ENCODE data around the gene PRAMEF12.

PRAMEF12 gene

DNA sequence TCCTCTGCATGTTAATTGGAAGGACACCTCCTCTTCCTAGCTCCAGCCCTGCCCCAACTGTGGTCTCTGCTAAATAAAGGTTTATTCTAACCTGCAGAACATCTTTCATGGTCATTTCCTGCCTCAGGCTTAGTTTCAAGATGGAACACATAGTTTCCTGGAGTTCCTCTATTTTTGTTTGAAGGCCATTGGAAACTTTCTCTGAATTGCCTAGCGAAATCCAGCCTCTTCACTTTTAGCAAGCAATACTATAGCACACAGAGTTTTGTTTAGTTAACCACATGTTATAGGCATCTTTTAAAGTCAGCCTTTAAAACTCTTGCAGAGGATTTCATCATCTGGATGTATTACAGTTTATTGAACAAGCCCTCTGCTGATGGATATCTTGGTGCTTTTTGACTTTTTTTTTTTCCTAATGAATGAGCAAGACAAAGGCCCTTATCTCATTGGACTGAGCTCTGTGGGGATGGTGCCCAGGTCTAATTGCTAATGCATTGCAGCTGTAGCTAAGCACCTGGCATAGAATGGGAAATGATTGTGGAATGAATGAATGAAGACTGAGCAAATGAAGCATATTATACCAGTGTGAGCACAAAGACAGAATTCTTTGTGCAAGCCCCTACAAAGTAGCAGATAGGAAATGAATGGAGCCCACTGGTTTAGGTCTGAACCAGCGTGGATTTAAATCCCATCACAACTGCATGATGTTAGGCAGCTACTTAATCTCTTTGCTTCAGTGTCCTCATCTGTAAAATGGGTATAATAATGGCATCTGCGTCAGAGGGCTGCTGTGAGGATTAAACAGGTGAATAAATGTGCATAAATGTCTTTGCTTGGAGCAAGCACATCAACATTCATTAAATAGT lies 28.2 kb upstream of the PRAMEF12 start:
- no peak for DNase-seq (ENCODE audit: low read depth)
- H3K4me3 ChIP-seq (ENCODE audit: low read length), result no peak overlapping the region

GRCh38 chr1:12745992-12746323 lies 27.6 kb upstream of the PRAMEF12 start, which contains the start of gene CFAP107:
CFAP107 (plus strand) TSS chr1:12746200; CDS start chr1:12746431, 231 bp downstream.
- TF ChIP-seq CTCF (IDR thresholded peaks at IDR 0.05; ENCODE audit: insufficient read depth, low read depth, low read length, missing control alignments), result no peak
- no peak for DNase-seq (ENCODE audit: low read depth)
- no peak within 1 kb of the TSS for H3K4me3 ChIP-seq (ENCODE audit: low read length)

More for the DNA sequence above, 28.2 kb upstream of the PRAMEF12 start:
- no peak for TF ChIP-seq CTCF (IDR thresholded peaks at IDR 0.05; ENCODE audit: insufficient read depth, low read depth, low read length, missing control alignments)

GRCh38 chr1:12748778-12749355 lies 24.7 kb upstream of the PRAMEF12 start:
- DNase-seq (ENCODE audit: low read depth), result no peak
- TF ChIP-seq CTCF (IDR thresholded peaks at IDR 0.05; ENCODE audit: insufficient read depth, low read depth, low read length, missing control alignments), result no peak
- no peak overlapping the region for H3K4me3 ChIP-seq (ENCODE audit: low read length)

GRCh38 chr1:12754738-12755137 lies 18.8 kb upstream of the PRAMEF12 start:
- DNase-seq (ENCODE audit: low read depth), result no peak
- H3K4me3 ChIP-seq (ENCODE audit: low read length), result no peak overlapping the region
- TF ChIP-seq CTCF (IDR thresholded peaks at IDR 0.05; ENCODE audit: insufficient read depth, low read depth, low read length, missing control alignments), result no peak

DNA sequence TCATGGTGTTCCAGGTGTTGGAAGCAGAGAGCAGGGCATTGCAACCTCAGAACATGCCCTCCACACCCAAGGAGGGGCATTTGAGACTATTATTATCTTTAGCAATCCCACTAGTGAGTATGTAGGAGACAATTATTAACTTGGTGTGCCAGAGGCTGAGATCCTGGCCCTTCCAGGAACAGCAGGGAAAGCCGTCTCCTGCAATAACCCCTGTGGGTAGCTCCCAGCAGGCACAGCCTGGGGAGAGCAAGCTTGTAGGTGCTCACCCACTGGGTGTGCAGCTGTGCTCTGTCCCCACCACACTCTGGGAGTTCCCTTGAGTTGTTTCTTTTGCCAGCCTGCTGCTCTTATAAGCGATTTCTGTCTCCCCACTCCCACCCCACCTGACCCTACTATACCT lies 17.3 kb upstream of the PRAMEF12 start:
- no peak for DNase-seq (ENCODE audit: low read depth)
- TF ChIP-seq CTCF (IDR thresholded peaks at IDR 0.05; ENCODE audit: insufficient read depth, low read depth, low read length, missing control alignments), result no peak
- H3K4me3 ChIP-seq (ENCODE audit: low read length), result no peak overlapping the region

GRCh38 chr1:12756768-12757413 lies 16.6 kb upstream of the PRAMEF12 start:
- no peak overlapping the region for H3K4me3 ChIP-seq (ENCODE audit: low read length)
- no peak for TF ChIP-seq CTCF (IDR thresholded peaks at IDR 0.05; ENCODE audit: insufficient read depth, low read depth, low read length, missing control alignments)
- no peak for DNase-seq (ENCODE audit: low read depth)
